Lower leg skin (tissue), 4 donors: ENCODE results near the gene HNRNPCL1. TPM values are rescaled to one million over a fixed set of nuclear protein-coding genes. Genes with fewer than 3 reads are reported as not detected.
"Not testable (repeated sequence)": the region's sequence is repeated elsewhere in the genome, so short reads cannot be mapped to it uniquely, and the experiment has no call there.

Experiments used
- DNase-seq, 2 donors: peaks; one replicate each; pipeline ENCODE4 v3.0.0-alpha.2; 2019; ENCODE audit warnings: low spot score in 2 of 2
- H3K4me3 ChIP-seq: fragments of 200-600 bp; sonication (generic); 2 replicates; pipeline ENCODE4 v1.5.1; 2017; ENCODE audit warnings: mild to moderate bottlenecking, low read depth; ENCODE audit not compliant: poor library complexity, severe bottlenecking
- POLR2A ChIP-seq, 2 donors: fragments of 450-650 bp; IDR thresholded peaks; one replicate each; pipeline ENCODE4 v1.6.1; 2016 to 2017; ENCODE audit warnings: antibody characterized with exemption in 2 of 2, mild to moderate bottlenecking in 1 of 2, moderate library complexity in 1 of 2
- WGBS, 2 donors: methylation state at CpG; one replicate each; pipeline ENCODE4 v1.1.5; 2018; 5-methylcytosine and 5-hydroxymethylcytosine counted together
- intact Hi-C: fragments of 100-400 bp; cut with DNase I; formaldehyde crosslinking; loops from one replicate; pipeline ENCODE4 v1.15.0; 2023; ENCODE audit warnings: low total_unique reads
- total RNA-seq, 4 donors: library from RNA; depleted of rRNA; stranded (reverse); fragments of >200 nt; gene quantifications; one replicate each; pipeline ENCODE4 v1.1.0, GENCODE V29; 2016
- TF ChIP-seq, protein P1 (sequence below), 3 donors: fragments of 450-650 bp; IDR thresholded peaks; one replicate each; pipeline ENCODE4 v1.5.1; 2016; ENCODE audit warnings: antibody characterized with exemption in 3 of 3, mild to moderate bottlenecking in 3 of 3, moderate library complexity in 2 of 3

HNRNPCL1 gene
- not detected for total RNA-seq

- WGBS, 2 donors = 90 to 92% methylated on average over 7 of the region's 7 CpGs
- intact Hi-C loops, H3K4me3 ChIP-seq: not testable (repeated sequence)
- peak in 1 of 2 donors; percentile 5 for DNase-seq
Observed at GRCh38 chr1:12848620-12849019, at the start of gene HNRNPCL1. Gene HNRNPCL1, minus strand, starts transcription at chr1:12848720. Its CDS starts 431 bp downstream, at chr1:12848289.

DNA sequence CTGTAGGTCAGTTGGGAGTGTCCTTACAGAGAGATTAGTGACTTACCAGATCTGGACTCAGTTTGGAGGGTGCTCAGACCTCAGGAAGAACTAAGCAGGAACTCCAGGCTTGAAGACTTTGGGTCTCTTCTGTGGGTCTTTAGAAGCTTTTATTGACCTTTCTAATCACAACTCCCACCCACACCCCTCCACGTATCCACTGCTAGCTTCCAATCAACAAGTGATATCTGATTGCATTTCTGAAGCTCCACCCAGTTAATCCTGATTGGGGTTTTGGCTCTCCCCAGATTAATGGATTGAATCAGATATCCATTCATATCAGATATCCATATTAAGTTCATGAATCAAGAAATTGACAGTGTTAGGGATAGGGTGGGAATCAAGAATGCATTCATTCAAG, 49.6 kb upstream of the HNRNPCL1 start, which contains the start of gene PRAMEF10:
Gene PRAMEF10, minus strand, starts transcription at position 101 of the 400 bp plus-strand sequence. CDS start 2,423 bp downstream, outside the sequence.
- DNase-seq, intact Hi-C loops, H3K4me3 ChIP-seq: not testable (repeated sequence)
- no CpG with 5 or more reads among the region's 1 CpG for WGBS, 2 donors

- 83 to 90% methylated on average over 3 of the region's 3 CpGs for WGBS, 2 donors
- DNase-seq, H3K4me3 ChIP-seq, intact Hi-C loops: not testable (repeated sequence)
Observed at GRCh38 chr1:12886101-12886500, 37.6 kb upstream of the HNRNPCL1 start, which contains the start of gene PRAMEF4. Gene PRAMEF4, minus strand, starts transcription at chr1:12886201. Its CDS starts 2,807 bp downstream, at chr1:12883394.

DNA sequence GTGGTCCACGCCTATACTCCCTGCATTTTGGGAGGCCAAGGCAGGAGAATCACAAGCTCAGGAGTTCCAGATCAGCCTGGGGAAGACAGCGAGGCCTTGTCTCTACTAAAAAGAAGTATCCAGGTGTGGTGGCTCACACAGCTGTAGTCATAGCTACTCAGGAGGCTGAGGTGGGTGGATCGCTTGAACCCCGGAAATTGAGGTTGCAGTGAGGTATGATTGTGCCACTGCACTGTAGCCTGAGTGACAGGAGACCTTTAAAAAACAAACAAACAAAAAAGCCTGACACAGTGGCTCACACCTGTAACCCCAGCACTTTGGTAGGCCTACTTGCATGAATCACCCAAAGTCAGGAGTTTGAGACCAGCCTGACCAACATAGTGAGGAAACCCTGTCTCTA, 29.9 kb upstream of the HNRNPCL1 start:
- H3K4me3 ChIP-seq, intact Hi-C loops, DNase-seq: not testable (repeated sequence)
- 82 to 89% methylated on average over 3 to 4 of the region's 4 CpGs for WGBS, 2 donors

- H3K4me3 ChIP-seq, intact Hi-C loops: not testable (repeated sequence)
- WGBS, 2 donors = 80 to 83% methylated on average over 1 to 3 of the region's 7 CpGs
- DNase-seq = peak in 1 of 2 donors; percentile 64
Observed at GRCh38 chr1:12863131-12863880, 14.8 kb upstream of the HNRNPCL1 start.

GRCh38 chr1:12856786-12857185, 8.3 kb upstream of the HNRNPCL1 start, which contains the start of gene PRAMEF2:
Gene PRAMEF2, plus strand, starts transcription at chr1:12857086. Its CDS starts 1,924 bp downstream, at chr1:12859010.
- WGBS, 2 donors = 65 to 72% methylated on average over 2 of the region's 2 CpGs
- intact Hi-C loops, DNase-seq, H3K4me3 ChIP-seq: not testable (repeated sequence)

GRCh38 chr1:12851779-12852178, 3.3 kb upstream of the HNRNPCL1 start:
- TF ChIP-seq, protein P1, sequence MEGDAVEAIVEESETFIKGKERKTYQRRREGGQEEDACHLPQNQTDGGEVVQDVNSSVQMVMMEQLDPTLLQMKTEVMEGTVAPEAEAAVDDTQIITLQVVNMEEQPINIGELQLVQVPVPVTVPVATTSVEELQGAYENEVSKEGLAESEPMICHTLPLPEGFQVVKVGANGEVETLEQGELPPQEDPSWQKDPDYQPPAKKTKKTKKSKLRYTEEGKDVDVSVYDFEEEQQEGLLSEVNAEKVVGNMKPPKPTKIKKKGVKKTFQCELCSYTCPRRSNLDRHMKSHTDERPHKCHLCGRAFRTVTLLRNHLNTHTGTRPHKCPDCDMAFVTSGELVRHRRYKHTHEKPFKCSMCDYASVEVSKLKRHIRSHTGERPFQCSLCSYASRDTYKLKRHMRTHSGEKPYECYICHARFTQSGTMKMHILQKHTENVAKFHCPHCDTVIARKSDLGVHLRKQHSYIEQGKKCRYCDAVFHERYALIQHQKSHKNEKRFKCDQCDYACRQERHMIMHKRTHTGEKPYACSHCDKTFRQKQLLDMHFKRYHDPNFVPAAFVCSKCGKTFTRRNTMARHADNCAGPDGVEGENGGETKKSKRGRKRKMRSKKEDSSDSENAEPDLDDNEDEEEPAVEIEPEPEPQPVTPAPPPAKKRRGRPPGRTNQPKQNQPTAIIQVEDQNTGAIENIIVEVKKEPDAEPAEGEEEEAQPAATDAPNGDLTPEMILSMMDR (IDR thresholded peaks at IDR 0.05) = no peak
- no peak for TF ChIP-seq POLR2A (IDR thresholded peaks at IDR 0.05)
- 59 to 63% methylated on average over 4 of the region's 4 CpGs for WGBS, 2 donors
- no peak overlapping the region for H3K4me3 ChIP-seq
- intact Hi-C loops = no loop called here
- DNase-seq = no peak

DNA sequence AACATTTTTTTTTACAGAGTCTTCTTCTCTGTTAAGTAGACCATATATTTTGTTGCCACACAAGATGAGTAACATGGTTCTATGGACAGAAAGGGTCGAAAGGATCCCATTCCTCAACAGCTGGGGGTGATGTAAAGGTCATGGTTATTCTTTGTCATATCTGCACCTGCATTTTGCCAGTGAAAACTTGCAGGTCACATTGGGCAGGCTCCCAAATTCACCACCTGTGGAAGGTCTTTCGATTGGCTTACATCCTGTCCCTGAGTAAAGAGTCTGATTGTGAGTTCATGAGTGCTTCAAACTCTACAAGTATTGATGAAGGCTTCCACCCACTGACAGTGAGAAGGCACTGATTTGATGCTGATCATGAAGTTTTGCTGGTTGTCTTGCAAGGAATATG, 15.3 kb downstream of the HNRNPCL1 start:
- DNase-seq, H3K4me3 ChIP-seq, intact Hi-C loops: not testable (repeated sequence)
- WGBS, 2 donors = 42 to 58% methylated on average over 2 of the region's 2 CpGs

GRCh38 chr1:12831310-12831709, 17.2 kb downstream of the HNRNPCL1 start, which contains the start of gene PRAMEF11:
Gene PRAMEF11, minus strand, starts transcription at chr1:12831410. Its CDS starts 2,621 bp downstream, at chr1:12828789.
- DNase-seq, H3K4me3 ChIP-seq, intact Hi-C loops: not testable (repeated sequence)
- 62 to 64% methylated on average over 3 of the region's 3 CpGs for WGBS, 2 donors

- WGBS, 2 donors = 65 to 70% methylated on average over 6 of the region's 6 CpGs
- intact Hi-C loops, H3K4me3 ChIP-seq, DNase-seq: not testable (repeated sequence)
Observed at GRCh38 chr1:12819061-12819460, 29.5 kb downstream of the HNRNPCL1 start.
